ENCODE data around the gene ALDH1L1.

DNA sequence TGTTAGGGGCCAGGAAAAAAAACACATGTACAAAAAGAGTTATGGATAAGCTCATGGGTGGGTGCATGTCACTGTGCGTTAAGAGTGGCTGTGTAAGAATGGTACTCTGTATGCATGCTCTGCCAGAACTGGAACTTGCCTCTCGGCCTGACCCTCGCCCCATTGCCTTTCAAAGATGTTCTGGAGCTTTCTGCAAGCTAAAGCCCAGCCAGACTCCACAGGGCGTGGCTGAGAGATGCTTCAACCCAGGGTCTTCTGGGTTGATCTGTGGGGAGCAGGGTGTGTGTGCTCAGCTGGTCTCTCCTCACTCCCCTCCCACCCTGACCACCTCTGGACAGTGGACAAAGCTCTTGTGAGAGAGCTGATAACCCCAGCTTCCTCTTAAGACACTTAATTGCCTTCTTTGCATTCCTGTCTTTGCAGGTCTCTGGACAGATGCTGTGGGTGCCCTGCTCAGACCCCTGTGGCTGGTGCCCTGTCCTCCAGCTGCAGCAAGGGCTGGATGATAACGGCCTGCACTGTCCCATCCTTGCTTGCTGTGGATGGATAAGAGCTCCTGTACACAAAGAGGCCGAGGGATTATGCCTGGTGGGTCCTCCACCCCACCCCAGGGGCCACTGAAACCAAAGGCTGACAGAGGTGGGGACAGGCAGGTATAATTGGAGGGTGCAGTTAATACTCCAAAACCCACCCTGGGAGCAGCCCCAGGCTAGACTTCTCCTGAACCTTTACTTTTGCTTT lies 28.7 kb downstream of the ALDH1L1 start:
- TF ChIP-seq, protein P1, sequence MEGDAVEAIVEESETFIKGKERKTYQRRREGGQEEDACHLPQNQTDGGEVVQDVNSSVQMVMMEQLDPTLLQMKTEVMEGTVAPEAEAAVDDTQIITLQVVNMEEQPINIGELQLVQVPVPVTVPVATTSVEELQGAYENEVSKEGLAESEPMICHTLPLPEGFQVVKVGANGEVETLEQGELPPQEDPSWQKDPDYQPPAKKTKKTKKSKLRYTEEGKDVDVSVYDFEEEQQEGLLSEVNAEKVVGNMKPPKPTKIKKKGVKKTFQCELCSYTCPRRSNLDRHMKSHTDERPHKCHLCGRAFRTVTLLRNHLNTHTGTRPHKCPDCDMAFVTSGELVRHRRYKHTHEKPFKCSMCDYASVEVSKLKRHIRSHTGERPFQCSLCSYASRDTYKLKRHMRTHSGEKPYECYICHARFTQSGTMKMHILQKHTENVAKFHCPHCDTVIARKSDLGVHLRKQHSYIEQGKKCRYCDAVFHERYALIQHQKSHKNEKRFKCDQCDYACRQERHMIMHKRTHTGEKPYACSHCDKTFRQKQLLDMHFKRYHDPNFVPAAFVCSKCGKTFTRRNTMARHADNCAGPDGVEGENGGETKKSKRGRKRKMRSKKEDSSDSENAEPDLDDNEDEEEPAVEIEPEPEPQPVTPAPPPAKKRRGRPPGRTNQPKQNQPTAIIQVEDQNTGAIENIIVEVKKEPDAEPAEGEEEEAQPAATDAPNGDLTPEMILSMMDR (conservative IDR thresholded peaks at IDR 0.05), result no peak
- no peak for TF ChIP-seq EZH2 (IDR thresholded peaks at IDR 0.05; ENCODE audit: low read depth)
